CD14-positive monocyte (primary cell): ENCODE data around the gene ZNF135. TPM values are rescaled to one million over a fixed set of nuclear protein-coding genes. Genes with fewer than 3 reads are reported as not detected.
A peak's percentile ranks its signal among the peaks of the same experiment; 100 is the strongest.

Source experiments
- DNase-seq, 3 donors: peaks; one replicate each; pipeline ENCODE4 v3.0.0-alpha.2; 2011 to 2022
- H2AFZ ChIP-seq: 2 replicates; pipeline ENCODE4 v1.6.0; 2012; ENCODE audit warnings: mild to moderate bottlenecking, low read depth, low read length, inconsistent platforms; ENCODE audit not compliant: insufficient read depth, poor library complexity, severe bottlenecking
- H3K27ac ChIP-seq, 2 donors: 1 replicate in 1 of 2; 2 replicates in 1 of 2; pipeline ENCODE4 v1.5.1; 2012 to 2013; ENCODE audit warnings: low read length in 2 of 2, control low read depth in 1 of 2, inconsistent platforms in 1 of 2, low read depth in 1 of 2, mild to moderate bottlenecking in 1 of 2
- H3K27me3 ChIP-seq, 2 donors: one replicate each; pipeline versions ENCODE4 v1.6.0 to v1.6.1; 2011 to 2013; ENCODE audit warnings: low read length in 2 of 2; ENCODE audit not compliant: control insufficient read depth in 2 of 2, insufficient read depth in 2 of 2
- H3K36me3 ChIP-seq, 2 donors: replicated peaks in 1 of 2; 1 replicate in 1 of 2; 2 replicates in 1 of 2; pipeline versions ENCODE4 v1.5.1 to v1.6.1; 2012 to 2013; ENCODE audit warnings: low read length in 2 of 2, control low read depth in 1 of 2, inconsistent platforms in 1 of 2, mild to moderate bottlenecking in 1 of 2; ENCODE audit not compliant: insufficient read depth in 2 of 2, control insufficient read depth in 1 of 2
- H3K4me1 ChIP-seq, 2 donors: 1 replicate in 1 of 2; 2 replicates in 1 of 2; pipeline versions ENCODE4 v1.5.1 to v1.6.1; 2012 to 2013; ENCODE audit warnings: low read length in 2 of 2, control low read depth in 1 of 2, inconsistent platforms in 1 of 2, mild to moderate bottlenecking in 1 of 2, moderate library complexity in 1 of 2; ENCODE audit not compliant: insufficient read depth in 2 of 2, control insufficient read depth in 1 of 2
- H3K4me2 ChIP-seq: replicated peaks from 2 replicates; pipeline ENCODE3; 2012; ENCODE audit warnings: low read length, moderate library complexity, mild to moderate bottlenecking; ENCODE audit not compliant: poor library complexity, severe bottlenecking; ENCODE audit errors: extremely low read depth
- H3K4me3 ChIP-seq, 3 experiments: fragments of 200-600 bp in 1 of 3; sonication (generic) in 1 of 3; replicated peaks in 1 of 3; 1 replicate in 2 of 3; 2 replicates in 1 of 3; pipeline ENCODE4 v1.5.1; 2011 to 2013; ENCODE audit warnings: low read length in 3 of 3, mild to moderate bottlenecking in 3 of 3, control low read depth in 2 of 3, low read depth in 2 of 3, inconsistent platforms in 1 of 3, moderate library complexity in 1 of 3
- H3K79me2 ChIP-seq: 2 replicates; pipeline ENCODE4 v1.6.0; 2012; ENCODE audit warnings: mild to moderate bottlenecking, control low read depth, inconsistent platforms, low read length, moderate library complexity; ENCODE audit not compliant: insufficient read depth
- H3K9ac ChIP-seq: 2 replicates; pipeline ENCODE4 v1.6.0; 2017; ENCODE audit warnings: low read length, mild to moderate bottlenecking; ENCODE audit not compliant: insufficient read depth, poor library complexity, severe bottlenecking
- H3K9me3 ChIP-seq, 2 donors: replicated peaks in 1 of 2; 1 replicate in 1 of 2; 2 replicates in 1 of 2; pipeline versions ENCODE4 v1.5.1 to v1.6.1; 2012 to 2013; ENCODE audit warnings: low read length in 2 of 2, control low read depth in 1 of 2; ENCODE audit not compliant: control insufficient read depth in 1 of 2, insufficient read depth in 1 of 2
- H4K20me1 ChIP-seq: 2 replicates; pipeline ENCODE4 v1.6.0; 2012; ENCODE audit warnings: mild to moderate bottlenecking, low read length, control low read depth, moderate library complexity; ENCODE audit not compliant: insufficient read depth
- H3K27ac Mint-ChIP-seq, 7 donors: one replicate each; pipeline ENCODE4 v1.8.0; 2020; ENCODE audit warnings: mild to moderate bottlenecking in 7 of 7, mixed read lengths in 7 of 7, moderate library complexity in 6 of 7, inconsistent platforms in 2 of 7
- H3K27me3 Mint-ChIP-seq, 3 donors: one replicate each; pipeline ENCODE4 v1.8.0; 2021 to 2022; ENCODE audit warnings: low read depth in 3 of 3, mild to moderate bottlenecking in 3 of 3, mixed read lengths in 3 of 3, moderate library complexity in 3 of 3, inconsistent platforms in 1 of 3
- H3K36me3 Mint-ChIP-seq, 2 donors: one replicate each; pipeline ENCODE4 v1.8.0; 2020; ENCODE audit warnings: mixed read lengths in 2 of 2, inconsistent platforms in 1 of 2, mild to moderate bottlenecking in 1 of 2
- H3K4me1 Mint-ChIP-seq: one replicate; pipeline ENCODE4 v1.8.0; 2020; ENCODE audit warnings: mild to moderate bottlenecking, mixed read lengths
- H3K4me3 Mint-ChIP-seq, 2 donors: one replicate each; pipeline ENCODE4 v1.8.0; 2020; ENCODE audit warnings: mild to moderate bottlenecking in 2 of 2, mixed read lengths in 2 of 2, moderate library complexity in 1 of 2
- H3K9me3 Mint-ChIP-seq, 7 donors: one replicate each; pipeline ENCODE4 v1.8.0; 2020 to 2022; ENCODE audit warnings: mixed read lengths in 7 of 7, mild to moderate bottlenecking in 6 of 7, moderate library complexity in 6 of 7, inconsistent platforms in 2 of 7
- WGBS: methylation state at CpG from one replicate; pipeline ENCODE4 v1.1.5; 2013; ENCODE audit warnings: missing lambda C conversion rate; ENCODE audit not compliant: insufficient coverage; 5-methylcytosine and 5-hydroxymethylcytosine counted together
- intact Hi-C, 2 donors: fragments of 100-400 bp; cut with micrococcal nuclease; formaldehyde crosslinking; loops; one replicate each; pipeline versions ENCODE4 v1.15.0 to v1.15.1; 2023
- polyA plus RNA-seq, 3 donors: library from polyadenylated mRNA; depleted of rRNA in 1 of 3; unstranded in 2 of 3; stranded (reverse) in 1 of 3; fragments of 300-500 nt in 2 of 3; fragments of >200 nt in 1 of 3; fragmentation: Illumina TruSeq in 2 of 3; gene quantifications; 1 replicate in 2 of 3; 2 replicates in 1 of 3; pipeline ENCODE4 v1.2.3, GENCODE V29; 2012 to 2021
- TF ChIP-seq, protein P1 (sequence below): fragments of 200-600 bp; IDR thresholded peaks from one replicate; pipeline ENCODE4 v1.8.0; 2022; ENCODE audit warnings: antibody characterized with exemption, mild to moderate bottlenecking

Gene ZNF135
- polyA plus RNA-seq, 3 donors = 0.32 to 0.37 TPM; not detected in 1

DNA sequence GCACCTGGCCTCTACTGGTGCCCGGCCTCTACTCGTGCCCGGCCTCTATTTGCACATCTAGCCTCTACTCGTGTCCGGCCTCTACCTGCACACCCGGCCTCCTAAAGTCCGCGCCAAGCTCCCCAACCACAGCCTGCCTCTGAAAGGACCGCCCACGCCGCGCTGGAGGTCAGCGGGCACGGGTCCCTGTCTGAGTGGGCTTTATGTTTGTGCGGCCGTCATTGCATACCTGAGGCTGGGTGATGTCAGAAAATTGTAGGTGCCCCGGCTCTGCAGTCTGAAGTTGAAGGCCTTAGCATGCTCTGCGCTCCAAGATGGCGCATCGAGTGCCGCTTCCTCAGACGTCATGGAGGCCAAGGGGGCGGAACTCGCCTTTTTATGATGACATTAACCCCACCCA lies 1.1 kb downstream of the ZNF135 start:
- H3K4me2 ChIP-seq = no peak overlapping the region
- Mint-ChIP-seq H3K4me1 (peaks cover 9% of the 10 kb centered on the region), H3K36me3 (peaks cover 5 to 24% of the 10 kb centered on the region in 2 donors), H3K27ac (no peak overlapping the region), H3K4me3 (peak overlapping the region in 1 of 2 donors; percentile 82), H3K27me3 (peaks cover 2 to 8% (median 8%) of the 10 kb centered on the region in 3 donors), H3K9me3 (peaks cover 60 to 93% (median 89%) of the 10 kb centered on the region in 7 donors)
- no peak overlapping the region for H3K9ac ChIP-seq
- no peaks in the 10 kb centered on the region for H4K20me1 ChIP-seq
- no peak overlapping the region for H3K27ac ChIP-seq
- H3K79me2 ChIP-seq = no peaks in the 10 kb centered on the region
- peaks cover 5 to 13% of the 10 kb centered on the region in 2 donors for H3K4me1 ChIP-seq
- no peaks in the 10 kb centered on the region for H3K27me3 ChIP-seq
- TF ChIP-seq, protein P1, sequence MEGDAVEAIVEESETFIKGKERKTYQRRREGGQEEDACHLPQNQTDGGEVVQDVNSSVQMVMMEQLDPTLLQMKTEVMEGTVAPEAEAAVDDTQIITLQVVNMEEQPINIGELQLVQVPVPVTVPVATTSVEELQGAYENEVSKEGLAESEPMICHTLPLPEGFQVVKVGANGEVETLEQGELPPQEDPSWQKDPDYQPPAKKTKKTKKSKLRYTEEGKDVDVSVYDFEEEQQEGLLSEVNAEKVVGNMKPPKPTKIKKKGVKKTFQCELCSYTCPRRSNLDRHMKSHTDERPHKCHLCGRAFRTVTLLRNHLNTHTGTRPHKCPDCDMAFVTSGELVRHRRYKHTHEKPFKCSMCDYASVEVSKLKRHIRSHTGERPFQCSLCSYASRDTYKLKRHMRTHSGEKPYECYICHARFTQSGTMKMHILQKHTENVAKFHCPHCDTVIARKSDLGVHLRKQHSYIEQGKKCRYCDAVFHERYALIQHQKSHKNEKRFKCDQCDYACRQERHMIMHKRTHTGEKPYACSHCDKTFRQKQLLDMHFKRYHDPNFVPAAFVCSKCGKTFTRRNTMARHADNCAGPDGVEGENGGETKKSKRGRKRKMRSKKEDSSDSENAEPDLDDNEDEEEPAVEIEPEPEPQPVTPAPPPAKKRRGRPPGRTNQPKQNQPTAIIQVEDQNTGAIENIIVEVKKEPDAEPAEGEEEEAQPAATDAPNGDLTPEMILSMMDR = no peak
- WGBS = 86% methylated on average over 8 of the region's 24 CpGs
- no peak for DNase-seq
- H3K4me3 ChIP-seq = peak overlapping the region in 1 of 3 experiments; percentile 74
- H2AFZ ChIP-seq = no peak overlapping the region
- H3K9me3 ChIP-seq = peaks cover 86 to 91% of the 10 kb centered on the region in 2 donors
- no peaks in the 10 kb centered on the region for H3K36me3 ChIP-seq
- intact Hi-C loops = no loop called here

DNA sequence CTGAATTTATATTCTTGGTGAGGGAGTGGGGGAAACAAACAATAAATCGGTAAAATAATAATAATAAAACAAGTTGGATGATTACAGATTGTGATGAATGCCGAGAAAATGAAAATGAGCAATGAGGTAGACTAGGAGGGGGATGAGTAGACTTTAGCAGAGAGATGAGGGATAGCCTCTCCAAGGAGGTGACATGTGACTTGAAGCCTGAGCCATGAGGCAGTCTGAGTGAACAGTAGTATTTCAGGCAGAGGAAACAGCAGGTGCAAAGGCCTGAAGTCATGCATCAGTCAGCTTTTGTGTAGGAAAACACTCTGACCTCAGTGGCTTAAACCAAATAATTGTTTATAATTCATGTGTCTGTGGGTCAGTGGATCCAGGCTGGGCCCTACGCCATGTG lies 4.6 kb downstream of the ZNF135 start:
- Histone ChIP-seq H3K9ac (no peak overlapping the region), H2AFZ (no peak overlapping the region), H3K27me3 (no peaks in the 10 kb centered on the region), H4K20me1 (no peaks in the 10 kb centered on the region), H3K4me2 (no peak overlapping the region), H3K4me1 (peaks cover 5 to 12% of the 10 kb centered on the region in 2 donors), H3K36me3 (peaks cover 0 to 17% of the 10 kb centered on the region in 2 donors), H3K79me2 (no peaks in the 10 kb centered on the region), H3K27ac (no peak overlapping the region), H3K4me3 (no peak overlapping the region), H3K9me3 (peaks cover 86 to 90% of the 10 kb centered on the region in 2 donors)
- 100% methylated on average over 2 of the region's 3 CpGs for WGBS
- intact Hi-C loops = no loop called here
- no peak overlapping the region for H3K4me3 Mint-ChIP-seq
- peaks cover 5% of the 10 kb centered on the region for H3K4me1 Mint-ChIP-seq
- H3K9me3 Mint-ChIP-seq = peaks cover 68 to 94% (median 92%) of the 10 kb centered on the region in 7 donors
- H3K27me3 Mint-ChIP-seq = peaks cover 0 to 7% (median 6%) of the 10 kb centered on the region in 3 donors
- TF ChIP-seq, protein P1 = no peak
- H3K27ac Mint-ChIP-seq = no peak overlapping the region
- H3K36me3 Mint-ChIP-seq = peaks cover 9 to 41% of the 10 kb centered on the region in 2 donors
- no peak for DNase-seq
